Kidney (tissue), 14 donors: ENCODE results near the gene DPYSL4. TPM values are rescaled to one million over a fixed set of nuclear protein-coding genes. Genes with fewer than 3 reads are reported as not detected.
A peak's percentile ranks its signal among the peaks of the same experiment; 100 is the strongest.

ENCODE experiments used
- DNase-seq, 5 donors: peaks; one replicate each; pipeline ENCODE4 v3.0.0-alpha.2; 2013 to 2020
- FAIRE-seq: peaks from 2 replicates; lab custom pipeline; 2012; peaks lifted over from hg19 to GRCh38; lab: Jason Lieb, UNC
- H3K27ac ChIP-seq, 2 donors: one replicate each; pipeline ENCODE4 v1.7.0; 2013; ENCODE audit warnings: low read depth in 2 of 2, low read length in 2 of 2, inconsistent platforms in 1 of 2
- H3K27me3 ChIP-seq: one replicate; pipeline ENCODE4 v1.7.1; 2013; ENCODE audit warnings: low read length, inconsistent platforms; ENCODE audit not compliant: control insufficient read depth, insufficient read depth
- H3K36me3 ChIP-seq, 3 donors: one replicate each; pipeline versions ENCODE4 v1.7.0 to v1.7.1; 2013; ENCODE audit warnings: low read length in 3 of 3, control low read depth in 1 of 3, inconsistent platforms in 1 of 3; ENCODE audit not compliant: insufficient read depth in 3 of 3, control insufficient read depth in 2 of 3
- H3K4me1 ChIP-seq, 3 donors: one replicate each; pipeline versions ENCODE4 v1.7.0 to v1.7.1; 2013; ENCODE audit warnings: low read length in 3 of 3, inconsistent platforms in 1 of 3, low read depth in 1 of 3; ENCODE audit not compliant: control insufficient read depth in 2 of 3, insufficient read depth in 2 of 3
- H3K4me3 ChIP-seq, 3 donors: one replicate each; pipeline versions ENCODE4 v1.7.0 to v1.8.1; 2013; ENCODE audit warnings: low read length in 3 of 3, control low read depth in 1 of 3, inconsistent platforms in 1 of 3
- H3K9ac ChIP-seq, 3 donors: one replicate each; pipeline versions ENCODE4 v1.7.0 to v1.7.1; 2013; ENCODE audit warnings: low read length in 3 of 3, control low read depth in 1 of 3, inconsistent platforms in 1 of 3
- H3K9me3 ChIP-seq, 3 donors: one replicate each; pipeline versions ENCODE4 v1.7.0 to v1.7.1; 2013; ENCODE audit warnings: low read length in 3 of 3, control low read depth in 1 of 3, inconsistent platforms in 1 of 3; ENCODE audit not compliant: control insufficient read depth in 2 of 3, insufficient read depth in 1 of 3
- intact Hi-C: fragments of 100-400 bp; cut with DNase I; formaldehyde crosslinking; loops from one replicate; pipeline ENCODE4 v1.11.1; 2022
- polyA plus RNA-seq: library from polyadenylated mRNA; stranded (reverse); fragments of 350-450 nt; fragmentation: Illumina TruSeq; extraction: RNeasy Lipid Tissue Mini Kit (QIAGEN cat#74804); gene quantifications from one replicate; pipeline ENCODE4 v1.2.3, GENCODE V29; 2014; ENCODE audit warnings: low read depth, low replicate concordance; ENCODE audit not compliant: insufficient read depth
- total RNA-seq: library from RNA; stranded (reverse); fragmentation: NEBNext Ultra II Directional; extraction: Animal tissue kit (Norgen Biotek cat#: 25700); gene quantifications from one replicate; pipeline ENCODE4 v1.2.1, GENCODE V29; 2021
- TF ChIP-seq, protein P1 (sequence below): IDR thresholded peaks from 3 replicates; pipeline ENCODE4 v1.5.1; 2012; ENCODE audit warnings: mild to moderate bottlenecking, moderate library complexity, borderline replicate concordance; ENCODE audit not compliant: insufficient read depth; ENCODE audit errors: extremely low read depth
- donor health status: control.
- donor health status: control.
- donor health status: control.
- donor health status: control.
- donor health status: control.
- donor health status: DM: yes; HTN: yes; CAD: no.
- donor health status: Normal renal cell carcinoma (clear cell type).

DPYSL4 gene
- total and polyA plus RNA-seq, 2 donors from 2014 or later: 0.60 TPM; not detected in 1

DNA sequence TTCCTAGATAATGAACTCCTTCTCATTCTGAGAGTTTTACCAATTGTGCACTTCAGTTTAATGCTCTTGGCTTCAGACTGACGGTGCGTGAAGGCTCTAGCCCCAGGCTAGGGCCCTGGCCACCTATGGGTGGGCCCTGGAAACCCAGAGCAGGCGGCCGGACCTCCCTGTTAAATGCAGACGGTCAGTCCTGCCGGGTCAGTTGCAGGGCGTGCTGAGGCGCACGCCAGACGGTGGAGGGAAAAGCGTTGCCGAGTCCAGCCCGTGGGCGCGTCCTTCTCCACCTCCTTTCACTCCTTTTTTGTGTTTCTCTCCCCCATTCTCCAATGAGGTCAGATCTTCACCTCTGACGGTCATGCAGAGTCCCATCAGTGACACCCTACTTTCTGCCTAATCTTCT lies 2.3 kb downstream of the DPYSL4 start:
- intact Hi-C loops: no loop called here
- H3K36me3 ChIP-seq: no peaks in the 10 kb centered on the region
- TF ChIP-seq, protein P1, sequence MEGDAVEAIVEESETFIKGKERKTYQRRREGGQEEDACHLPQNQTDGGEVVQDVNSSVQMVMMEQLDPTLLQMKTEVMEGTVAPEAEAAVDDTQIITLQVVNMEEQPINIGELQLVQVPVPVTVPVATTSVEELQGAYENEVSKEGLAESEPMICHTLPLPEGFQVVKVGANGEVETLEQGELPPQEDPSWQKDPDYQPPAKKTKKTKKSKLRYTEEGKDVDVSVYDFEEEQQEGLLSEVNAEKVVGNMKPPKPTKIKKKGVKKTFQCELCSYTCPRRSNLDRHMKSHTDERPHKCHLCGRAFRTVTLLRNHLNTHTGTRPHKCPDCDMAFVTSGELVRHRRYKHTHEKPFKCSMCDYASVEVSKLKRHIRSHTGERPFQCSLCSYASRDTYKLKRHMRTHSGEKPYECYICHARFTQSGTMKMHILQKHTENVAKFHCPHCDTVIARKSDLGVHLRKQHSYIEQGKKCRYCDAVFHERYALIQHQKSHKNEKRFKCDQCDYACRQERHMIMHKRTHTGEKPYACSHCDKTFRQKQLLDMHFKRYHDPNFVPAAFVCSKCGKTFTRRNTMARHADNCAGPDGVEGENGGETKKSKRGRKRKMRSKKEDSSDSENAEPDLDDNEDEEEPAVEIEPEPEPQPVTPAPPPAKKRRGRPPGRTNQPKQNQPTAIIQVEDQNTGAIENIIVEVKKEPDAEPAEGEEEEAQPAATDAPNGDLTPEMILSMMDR: no peak
- no peak overlapping the region for H3K9ac ChIP-seq
- FAIRE-seq (no peak), DNase-seq (peak in 1 of 5 donors; percentile 49)
- no peak overlapping the region for H3K27ac ChIP-seq
- peaks cover 2% of the 10 kb centered on the region for H3K27me3 ChIP-seq
- peaks cover 0 to 4% (median 0%) of the 10 kb centered on the region in 3 donors for H3K4me1 ChIP-seq
- no peak overlapping the region for H3K4me3 ChIP-seq
- H3K9me3 ChIP-seq: no peaks in the 10 kb centered on the region

GRCh38 chr10:132189810-132190422 lies 3.2 kb downstream of the DPYSL4 start:
- FAIRE-seq: no peak
- intact Hi-C loops: no loop called here
- H3K9me3 ChIP-seq: no peaks in the 10 kb centered on the region
- TF ChIP-seq, protein P1: no peak
- H3K4me3 ChIP-seq: no peak overlapping the region
- H3K9ac ChIP-seq: no peak overlapping the region
- peak in 1 of 5 donors; percentile 67 for DNase-seq
- peaks cover 0 to 4% (median 0%) of the 10 kb centered on the region in 3 donors for H3K4me1 ChIP-seq
- no peak overlapping the region for H3K27ac ChIP-seq
- peaks cover 1% of the 10 kb centered on the region for H3K27me3 ChIP-seq
- H3K36me3 ChIP-seq: no peaks in the 10 kb centered on the region

- no peaks in the 10 kb centered on the region for H3K9me3 ChIP-seq
- H3K4me3 ChIP-seq: no peak overlapping the region
- no peaks in the 10 kb centered on the region for H3K27me3 ChIP-seq
- intact Hi-C loops: no loop called here
- no peak overlapping the region for H3K27ac ChIP-seq
- FAIRE-seq: no peak
- TF ChIP-seq, protein P1: no peak
- no peaks in the 10 kb centered on the region for H3K4me1 ChIP-seq
- no peak for DNase-seq
- H3K9ac ChIP-seq: no peak overlapping the region
- no peaks in the 10 kb centered on the region for H3K36me3 ChIP-seq
Observed at GRCh38 chr10:132192076-132192975, 5.6 kb downstream of the DPYSL4 start.
